GM21786 (cell line): ENCODE measurements around the gene CCL25.

ENCODE experiments used
- ATAC-seq: cut with Tn5 transposase; IDR thresholded peaks from one replicate; pipeline ENCODE4 v1.9.1; 2021; ENCODE audit not compliant: unreplicated experiment

The CCL25 gene

DNA sequence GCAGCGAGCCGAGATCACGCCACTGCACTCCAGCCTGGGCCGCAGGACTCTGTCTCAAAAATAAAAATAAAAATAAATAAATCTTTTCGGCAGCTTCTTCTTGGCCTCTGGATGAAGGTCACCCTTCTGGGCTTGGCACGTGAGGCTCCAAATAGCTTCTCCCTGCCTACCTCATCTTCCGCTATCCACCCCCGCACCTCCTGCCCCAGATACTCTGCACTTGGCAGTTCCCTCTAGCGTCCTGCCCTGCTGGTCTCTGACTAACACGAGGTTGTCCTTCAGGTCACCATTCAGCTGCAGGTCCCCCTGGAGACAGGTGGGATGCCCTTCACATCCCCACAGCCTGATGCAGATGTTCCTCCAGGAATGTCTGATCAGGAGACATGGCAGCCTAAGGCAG lies 8.5 kb upstream of the CCL25 start:
- no peak for ATAC-seq

GRCh38 chr19:8045872-8046568 lies 6.5 kb upstream of the CCL25 start:
- ATAC-seq, result no peak

DNA sequence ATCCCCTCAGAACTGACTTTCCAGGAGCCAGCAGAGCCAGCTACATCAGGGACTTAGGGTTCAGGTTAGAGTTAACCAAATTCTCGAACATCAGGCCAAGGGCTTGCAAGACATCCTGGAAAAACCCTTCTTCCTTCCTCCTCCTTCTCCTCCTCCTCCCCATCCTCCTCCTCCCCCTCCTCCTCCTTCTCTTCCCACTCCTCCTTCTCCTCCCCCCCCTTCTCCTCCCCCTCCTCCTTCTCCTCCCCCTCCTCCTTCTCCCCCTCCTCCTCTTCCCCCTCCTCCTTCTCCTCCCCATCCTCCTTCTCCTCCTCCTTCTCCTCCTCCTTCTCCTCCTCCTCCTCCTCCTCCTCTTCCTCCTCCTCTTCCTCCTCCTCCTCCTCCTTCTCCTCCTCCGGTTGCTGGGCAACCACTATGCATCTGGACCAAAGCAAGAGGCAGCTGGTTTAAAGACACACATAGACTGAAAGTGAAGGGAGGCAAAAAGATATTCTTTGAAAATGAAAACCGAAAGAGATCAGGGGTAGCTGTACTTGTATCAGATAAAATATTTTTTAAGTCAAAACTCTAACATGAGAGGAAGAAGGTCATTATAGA lies 5.9 kb upstream of the CCL25 start:
- ATAC-seq, result no peak

GRCh38 chr19:8050274-8051096 lies 2.1 kb upstream of the CCL25 start:
- ATAC-seq, result peak; percentile 70

DNA sequence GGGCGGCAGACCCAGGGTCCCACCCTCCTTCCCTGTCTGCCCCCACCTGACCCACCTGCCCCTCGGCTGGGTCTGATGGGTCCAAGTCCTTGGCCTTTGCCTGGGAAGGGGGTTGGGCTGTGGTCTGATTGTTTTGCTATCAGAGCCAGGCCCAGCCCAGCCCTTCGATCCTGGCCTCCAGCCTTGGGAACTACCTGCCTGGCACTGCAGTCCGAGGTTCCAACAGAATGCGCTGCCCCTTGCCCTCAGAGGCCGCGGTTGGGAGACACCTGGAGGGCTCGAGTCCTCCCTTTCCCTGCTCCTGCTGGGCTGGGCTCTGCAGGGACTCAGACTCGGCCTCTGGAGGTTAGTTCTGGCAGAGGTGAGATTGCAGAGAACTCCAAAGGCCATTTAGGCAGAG lies 1.6 kb downstream of the CCL25 start:
- ATAC-seq, result no peak

GRCh38 chr19:8056533-8056932 lies 4.0 kb downstream of the CCL25 start:
- ATAC-seq, result no peak

DNA sequence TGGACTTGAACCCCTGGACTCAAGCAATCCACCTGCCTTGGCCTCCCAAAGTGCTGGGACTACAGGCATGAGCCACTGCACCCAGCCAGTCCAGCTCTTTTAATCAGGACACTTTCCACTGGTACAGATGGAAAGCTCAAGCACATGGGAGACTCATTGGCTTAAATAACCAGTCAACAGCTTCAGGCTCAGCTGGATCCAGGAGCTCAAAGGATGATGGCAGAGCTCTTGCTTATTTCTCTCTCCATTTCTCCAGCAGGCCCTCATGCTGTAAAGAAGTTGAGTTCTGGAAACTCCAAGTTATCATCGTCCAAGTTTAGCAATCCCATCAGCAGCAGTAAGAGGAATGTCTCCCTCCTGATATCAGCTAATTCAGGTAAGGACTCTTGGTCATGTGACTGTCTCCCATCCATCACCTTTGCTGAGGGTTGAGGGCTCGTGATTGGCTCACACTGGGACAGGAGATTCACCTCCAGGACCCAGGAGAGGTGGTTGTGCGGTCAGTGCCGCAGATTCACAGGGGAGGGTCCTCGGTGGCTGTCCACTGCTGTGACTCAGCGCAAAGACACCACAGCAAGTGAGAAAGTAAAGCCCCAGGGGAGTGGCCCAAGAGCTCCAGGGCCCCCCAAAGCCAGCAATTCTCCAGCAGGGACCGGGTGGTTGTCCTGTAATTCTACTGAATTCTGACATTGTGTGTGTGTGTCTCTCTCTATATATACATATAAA lies 5.1 kb downstream of the CCL25 start:
- ATAC-seq, result no peak

DNA sequence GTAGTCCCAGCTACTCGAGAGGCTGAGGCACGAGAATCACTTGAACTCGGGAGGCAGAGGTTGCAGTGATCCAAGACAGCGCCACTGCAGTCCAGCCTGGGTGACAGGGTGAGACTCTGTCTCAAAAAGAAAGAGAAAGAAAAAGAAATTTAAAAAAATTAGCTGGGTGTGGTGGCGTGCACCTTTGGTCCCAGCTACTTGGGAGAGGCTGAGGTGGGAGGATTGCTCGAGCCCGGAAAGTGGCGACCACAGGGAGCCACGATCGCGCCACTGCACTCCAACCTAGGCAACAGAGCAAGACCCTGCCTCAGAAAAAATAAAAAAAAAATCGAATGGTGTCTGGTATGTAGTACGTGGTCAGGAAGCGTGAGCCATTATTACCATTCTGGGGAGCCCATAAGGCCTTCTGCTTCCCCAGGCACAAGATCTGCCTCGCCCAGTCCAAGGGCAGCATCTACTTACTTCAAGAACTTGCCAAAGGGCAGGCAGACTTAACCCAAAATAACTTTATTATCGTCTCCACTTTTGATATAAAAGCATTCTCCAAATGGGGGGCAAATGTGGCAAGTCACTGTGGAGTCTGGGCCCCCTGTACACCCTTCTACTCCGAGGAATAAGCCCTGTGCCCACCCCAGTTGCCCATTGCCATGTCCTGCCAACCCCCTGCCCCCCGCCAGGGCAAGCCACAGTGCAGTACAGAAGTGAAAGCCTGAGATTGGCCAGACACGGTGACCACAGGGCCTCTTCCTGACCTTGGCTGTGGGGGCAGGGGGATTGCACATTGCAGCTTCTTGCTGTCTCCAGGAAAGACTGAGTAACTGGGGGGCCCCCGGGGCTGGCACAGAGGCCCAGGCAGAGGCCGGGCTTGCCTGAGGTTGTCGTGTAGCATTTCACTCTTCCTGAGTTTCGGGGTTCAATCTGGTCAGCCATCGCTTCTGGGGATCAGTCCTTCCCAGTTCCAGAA lies 12.6 kb downstream of the CCL25 start:
- no peak for ATAC-seq

- ATAC-seq, result no peak
Measured at GRCh38 chr19:8065875-8066261, 13.3 kb downstream of the CCL25 start.

- no peak for ATAC-seq
Measured at GRCh38 chr19:8069096-8069973, 16.8 kb downstream of the CCL25 start.

- ATAC-seq, result no peak
Measured at GRCh38 chr19:8071912-8072311, 19.4 kb downstream of the CCL25 start.

- ATAC-seq, result no peak
Measured at GRCh38 chr19:8074501-8074900, 21.9 kb downstream of the CCL25 start.

- no peak for ATAC-seq
Measured at GRCh38 chr19:8075158-8076074, 22.9 kb downstream of the CCL25 start.

DNA sequence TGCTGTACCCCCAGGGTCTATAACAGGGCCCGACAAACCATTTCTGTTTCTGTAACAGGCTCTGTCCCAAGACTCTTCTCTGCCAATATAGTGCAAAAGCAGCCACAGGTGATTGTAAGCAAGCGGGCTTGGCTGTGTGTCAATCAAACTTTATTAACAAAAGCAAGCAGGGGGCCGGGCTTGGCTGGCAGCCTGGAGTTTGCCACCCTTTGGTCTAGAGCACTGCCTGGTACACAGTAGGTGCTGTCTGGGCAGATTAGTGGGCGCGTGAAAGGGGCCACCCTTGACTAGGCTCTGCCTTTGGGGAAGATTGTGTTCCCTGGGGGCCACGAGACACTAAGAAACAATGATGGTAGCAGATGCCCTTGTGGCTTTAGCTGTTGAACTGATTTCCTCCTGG lies 27.4 kb downstream of the CCL25 start:
- no peak for ATAC-seq

GRCh38 chr19:8080832-8081231 lies 28.3 kb downstream of the CCL25 start:
- no peak for ATAC-seq

- no peak for ATAC-seq
Measured at GRCh38 chr19:8081569-8082550, 29.3 kb downstream of the CCL25 start.

- ATAC-seq, result no peak
Measured at GRCh38 chr19:8083141-8083540, 30.6 kb downstream of the CCL25 start.
